Mammary epithelial cell (primary cell): ENCODE data around the gene IFNA16.
"Not testable (repeated sequence)": the region's sequence is repeated elsewhere in the genome, so short reads cannot be mapped to it uniquely, and the experiment has no call there.

Source experiments
- CTCF ChIP-seq, 2 donors: IDR thresholded peaks in 1 of 2; conservative IDR thresholded peaks in 1 of 2; 2 replicates each; pipeline ENCODE4 v1.5.1; 2011 to 2012; ENCODE audit warnings: inconsistent platforms in 2 of 2, low read length in 2 of 2, mild to moderate bottlenecking in 2 of 2, control low read depth in 1 of 2, low read depth in 1 of 2; ENCODE audit not compliant: insufficient read depth in 1 of 2; ENCODE audit errors: extremely low read depth in 1 of 2
- EZH2 ChIP-seq: IDR thresholded peaks from 2 replicates; pipeline ENCODE4 v1.6.1; 2012; ENCODE audit warnings: low read length, inconsistent platforms, borderline replicate concordance

- not testable (repeated sequence) for TF ChIP-seq CTCF (conservative IDR thresholded peaks at IDR 0.05 in 1 of 2, IDR thresholded peaks at IDR 0.05 in 1 of 2; ENCODE audit: extremely low read depth in 1 of 2, insufficient read depth in 1 of 2, low read depth in 1 of 2, low read length in 2 of 2); EZH2
Measured at GRCh38 chr9:21236360-21236714, 19.2 kb upstream of the IFNA16 start.
